GM19193 (cell line): Measurements from ENCODE around the gene SPDYE6.

Experiments
- POLR2A ChIP-seq: IDR thresholded peaks from 4 replicates; pipeline ENCODE4 v1.6.1; 2011; ENCODE audit not compliant: insufficient read depth, insufficient read length; ENCODE audit errors: extremely low read depth

The SPDYE6 gene

DNA sequence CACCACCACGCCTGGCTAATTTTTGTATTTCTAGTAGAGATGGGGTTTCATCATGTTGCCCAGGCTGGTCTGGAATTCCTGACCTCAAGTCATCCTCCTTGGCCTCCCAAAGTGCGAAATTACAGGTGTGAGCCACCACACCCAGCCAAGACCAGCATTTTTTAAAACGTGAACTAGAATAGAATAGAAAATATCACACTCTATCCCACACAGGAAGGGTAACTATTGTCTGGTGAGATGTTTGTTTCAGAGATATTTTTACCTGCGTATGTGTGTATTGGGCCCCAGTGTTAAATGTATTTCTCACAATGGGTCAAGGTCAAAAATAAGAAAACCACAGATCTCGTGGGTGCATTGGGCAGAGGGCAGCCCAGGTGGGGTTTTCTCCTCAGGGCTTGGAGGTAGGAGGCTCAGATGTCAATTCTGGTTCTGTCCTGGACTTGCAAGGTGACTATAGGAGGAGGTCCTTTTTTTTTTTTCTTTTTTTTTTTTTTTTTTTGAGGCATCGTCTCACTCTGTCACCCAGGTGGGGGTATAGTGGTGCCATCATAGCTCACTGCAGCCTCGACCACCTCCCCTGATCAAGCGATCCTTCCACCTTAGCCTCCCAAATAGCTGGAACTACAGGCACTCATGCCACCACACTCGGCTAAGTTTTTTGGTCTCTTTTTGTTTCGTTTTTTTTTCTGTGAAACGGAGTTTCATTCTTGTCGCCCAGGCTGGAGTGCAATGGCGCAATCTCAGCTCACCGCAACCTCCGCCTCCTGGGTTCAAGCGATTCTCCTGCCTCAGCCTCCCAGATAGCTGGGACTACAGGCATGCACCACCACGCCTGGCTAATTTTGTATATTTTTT lies 50.6 kb downstream of the SPDYE6 start:
- no peak for TF ChIP-seq POLR2A

DNA sequence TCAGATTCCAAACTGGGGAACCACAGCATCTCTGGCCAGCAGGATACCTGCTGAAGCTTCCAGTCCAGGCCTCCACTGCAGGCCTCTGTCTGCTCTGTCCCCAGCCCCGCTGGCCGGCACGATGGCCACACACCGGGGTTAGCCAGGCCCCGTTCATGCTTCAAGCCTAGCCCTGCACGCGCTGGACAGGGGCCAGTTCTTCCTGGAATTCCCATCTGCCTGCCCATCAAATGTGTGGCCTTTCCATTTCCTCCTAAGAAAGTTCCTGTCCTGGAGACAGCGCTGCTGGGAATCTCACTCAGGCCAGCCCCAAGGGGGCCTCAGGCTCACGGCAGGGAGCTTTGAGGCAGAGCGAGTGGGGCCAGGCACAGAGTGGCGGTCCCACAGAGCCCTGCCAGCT lies 51.6 kb downstream of the SPDYE6 start:
- TF ChIP-seq POLR2A: no peak

GRCh38 chr7:102303669-102304422 lies 52.4 kb downstream of the SPDYE6 start:
- TF ChIP-seq POLR2A: no peak

- no peak for TF ChIP-seq POLR2A
Measured at GRCh38 chr7:102302025-102302424, 54.2 kb downstream of the SPDYE6 start.

DNA sequence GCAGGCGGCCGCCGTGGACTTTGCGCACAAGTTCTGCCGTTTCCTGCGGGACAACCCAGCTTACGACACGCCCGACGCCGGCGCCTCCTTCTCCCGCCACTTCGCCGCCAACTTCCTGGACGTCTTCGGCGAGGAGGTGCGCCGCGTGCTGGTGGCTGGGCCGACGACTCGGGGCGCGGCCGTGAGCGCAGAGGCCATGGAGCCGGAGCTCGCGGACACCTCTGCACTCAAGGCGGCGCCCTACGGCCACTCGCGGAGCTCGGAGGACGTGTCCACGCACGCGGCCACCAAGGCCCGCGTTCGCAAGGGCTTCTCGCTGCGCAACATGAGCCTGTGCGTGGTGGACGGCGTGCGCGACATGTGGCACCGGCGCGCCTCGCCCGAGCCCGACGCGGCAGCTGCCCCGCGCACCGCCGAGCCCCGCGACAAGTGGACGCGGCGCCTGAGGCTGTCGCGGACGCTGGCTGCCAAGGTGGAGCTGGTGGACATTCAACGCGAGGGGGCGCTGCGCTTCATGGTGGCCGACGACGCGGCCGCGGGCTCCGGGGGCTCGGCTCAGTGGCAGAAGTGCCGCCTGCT lies 55.5 kb downstream of the SPDYE6 start:
- TF ChIP-seq POLR2A: no peak

DNA sequence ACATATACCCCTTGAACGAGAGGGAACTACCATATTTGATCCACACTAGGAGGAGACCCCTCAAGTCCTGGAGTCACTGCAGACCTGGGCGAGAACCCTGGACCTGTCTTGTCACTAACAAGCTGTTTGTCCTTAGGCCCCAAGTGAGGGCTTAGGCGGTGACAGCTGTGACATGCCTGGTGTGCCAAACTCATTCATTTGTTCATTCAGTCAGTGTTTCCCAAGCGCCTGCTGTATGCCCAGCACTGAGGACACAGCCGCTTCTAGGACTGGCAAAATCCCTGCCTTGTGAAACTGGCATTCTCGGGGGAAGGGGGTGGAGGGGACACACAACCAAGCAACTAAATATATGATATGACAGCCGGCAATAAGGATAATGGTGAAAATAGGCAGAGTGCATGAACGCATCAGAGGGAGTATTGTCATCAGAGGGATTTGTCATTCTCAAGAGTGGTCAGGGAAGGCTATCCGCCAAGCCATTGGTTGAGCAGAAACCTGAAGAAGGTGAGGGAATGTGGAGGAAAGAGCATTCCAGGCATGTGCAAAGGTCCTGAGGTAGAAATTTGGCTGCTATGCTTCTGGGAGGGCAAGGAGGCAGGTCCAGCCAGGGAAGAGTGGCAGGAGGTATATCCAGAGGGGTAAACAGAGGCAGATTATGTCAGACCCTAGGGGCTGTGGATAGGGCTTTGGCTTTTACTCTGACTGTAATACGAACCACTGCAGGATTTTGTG lies 58.6 kb downstream of the SPDYE6 start:
- TF ChIP-seq POLR2A: no peak

- TF ChIP-seq POLR2A: no peak
Measured at GRCh38 chr7:102296514-102296913, 59.7 kb downstream of the SPDYE6 start.

- no peak for TF ChIP-seq POLR2A
Measured at GRCh38 chr7:102296179-102296438, 60.1 kb downstream of the SPDYE6 start.
